ENCODE data around the gene CCDC117. TPM values are rescaled to one million over a fixed set of nuclear protein-coding genes. Genes with fewer than 3 reads are reported as not detected.
"Not testable (repeated sequence)": the region's sequence is repeated elsewhere in the genome, so short reads cannot be mapped to it uniquely, and the experiment has no call there.

Gene CCDC117
- total RNA-seq, 1 donor = 28.6 TPM

DNA sequence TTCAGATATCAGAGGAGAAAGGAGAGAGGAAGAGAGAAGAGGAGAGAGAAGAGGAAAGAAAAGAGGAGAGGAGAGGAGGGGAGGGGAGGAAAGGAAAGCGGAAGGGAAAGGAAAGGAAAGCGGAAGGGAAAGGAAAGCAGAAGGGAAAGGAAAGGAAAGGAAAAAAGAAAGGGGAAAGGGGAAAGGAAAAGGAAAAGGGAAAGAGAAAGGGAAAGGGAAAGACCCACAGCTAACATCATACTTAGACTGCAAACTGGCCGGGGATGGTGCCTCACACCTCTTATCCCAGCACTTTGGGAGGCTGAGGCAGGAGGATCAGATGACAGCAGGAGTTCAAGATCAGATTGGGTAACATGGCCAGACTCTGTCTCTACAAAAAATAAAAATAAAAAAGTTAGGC is 42.3 kb upstream of the CCDC117 start:
- H3K4me1 ChIP-seq (ENCODE audit: insufficient read depth, low read length) = peaks cover 9% of the 10 kb centered on the region
- H4K20me1 ChIP-seq (ENCODE audit: insufficient read depth, low read length) = no peaks in the 10 kb centered on the region
- no peak overlapping the region for H3K27ac ChIP-seq (ENCODE audit: low read depth, low read length)
- TF ChIP-seq, protein P1, sequence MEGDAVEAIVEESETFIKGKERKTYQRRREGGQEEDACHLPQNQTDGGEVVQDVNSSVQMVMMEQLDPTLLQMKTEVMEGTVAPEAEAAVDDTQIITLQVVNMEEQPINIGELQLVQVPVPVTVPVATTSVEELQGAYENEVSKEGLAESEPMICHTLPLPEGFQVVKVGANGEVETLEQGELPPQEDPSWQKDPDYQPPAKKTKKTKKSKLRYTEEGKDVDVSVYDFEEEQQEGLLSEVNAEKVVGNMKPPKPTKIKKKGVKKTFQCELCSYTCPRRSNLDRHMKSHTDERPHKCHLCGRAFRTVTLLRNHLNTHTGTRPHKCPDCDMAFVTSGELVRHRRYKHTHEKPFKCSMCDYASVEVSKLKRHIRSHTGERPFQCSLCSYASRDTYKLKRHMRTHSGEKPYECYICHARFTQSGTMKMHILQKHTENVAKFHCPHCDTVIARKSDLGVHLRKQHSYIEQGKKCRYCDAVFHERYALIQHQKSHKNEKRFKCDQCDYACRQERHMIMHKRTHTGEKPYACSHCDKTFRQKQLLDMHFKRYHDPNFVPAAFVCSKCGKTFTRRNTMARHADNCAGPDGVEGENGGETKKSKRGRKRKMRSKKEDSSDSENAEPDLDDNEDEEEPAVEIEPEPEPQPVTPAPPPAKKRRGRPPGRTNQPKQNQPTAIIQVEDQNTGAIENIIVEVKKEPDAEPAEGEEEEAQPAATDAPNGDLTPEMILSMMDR (IDR thresholded peaks at IDR 0.05; ENCODE audit: extremely low read depth, low read depth, low read length) = no peak
- peak overlapping the region; percentile 56 for H2AFZ ChIP-seq (ENCODE audit: low read length)
- H3K9me3 ChIP-seq (ENCODE audit: low read depth, low read length) = no peaks in the 10 kb centered on the region
- no peak overlapping the region for H3K4me3 ChIP-seq (ENCODE audit: insufficient read depth, low read length)
- peaks cover 20% of the 10 kb centered on the region for H3K36me3 ChIP-seq (ENCODE audit: insufficient read depth, low read length)
- peaks cover 2% of the 10 kb centered on the region for H3K79me2 ChIP-seq (ENCODE audit: insufficient read depth, low read length)
- no peak overlapping the region for H3K4me2 ChIP-seq (ENCODE audit: insufficient read depth, low read length)
- H3K27me3 ChIP-seq (ENCODE audit: insufficient read depth, low read length) = no peaks in the 10 kb centered on the region
- no peak for DNase-seq (ENCODE audit: insufficient read length, low spot score, missing footprints)

DNA sequence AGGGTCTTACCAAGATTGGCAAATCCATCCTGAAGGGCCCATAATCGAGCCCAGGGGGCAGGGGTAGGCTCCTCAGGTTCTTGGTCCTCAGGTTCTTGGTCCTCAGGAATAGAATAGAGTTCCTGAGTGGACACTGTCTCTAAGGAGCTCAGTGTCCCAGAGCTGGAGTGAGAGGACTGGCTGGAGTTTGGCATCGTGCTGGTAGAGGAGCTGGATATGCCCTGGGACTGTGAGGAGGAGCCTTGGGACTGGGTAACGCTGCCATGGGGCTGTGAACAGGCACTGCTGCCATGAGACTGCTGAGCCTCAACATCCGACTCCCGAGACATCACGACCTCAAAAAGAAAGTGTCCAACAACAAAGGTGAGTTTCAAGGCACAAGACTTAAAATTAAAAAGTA is 38.1 kb upstream of the CCDC117 start:
- H3K4me2 ChIP-seq (ENCODE audit: insufficient read depth, low read length) = no peak overlapping the region
- no peaks in the 10 kb centered on the region for H3K27me3 ChIP-seq (ENCODE audit: insufficient read depth, low read length)
- DNase-seq (ENCODE audit: insufficient read length, low spot score, missing footprints) = no peak
- peaks cover 19% of the 10 kb centered on the region for H3K79me2 ChIP-seq (ENCODE audit: insufficient read depth, low read length)
- H3K9me3 ChIP-seq (ENCODE audit: low read depth, low read length) = no peaks in the 10 kb centered on the region
- H3K4me3 ChIP-seq (ENCODE audit: insufficient read depth, low read length) = no peak overlapping the region
- no peaks in the 10 kb centered on the region for H4K20me1 ChIP-seq (ENCODE audit: insufficient read depth, low read length)
- peaks cover 7% of the 10 kb centered on the region for H3K4me1 ChIP-seq (ENCODE audit: insufficient read depth, low read length)
- H3K27ac ChIP-seq (ENCODE audit: low read depth, low read length) = no peak overlapping the region
- no peak overlapping the region for H2AFZ ChIP-seq (ENCODE audit: low read length)
- H3K36me3 ChIP-seq (ENCODE audit: insufficient read depth, low read length) = peaks cover 20% of the 10 kb centered on the region
- TF ChIP-seq, protein P1 (IDR thresholded peaks at IDR 0.05; ENCODE audit: extremely low read depth, low read depth, low read length) = no peak

DNA sequence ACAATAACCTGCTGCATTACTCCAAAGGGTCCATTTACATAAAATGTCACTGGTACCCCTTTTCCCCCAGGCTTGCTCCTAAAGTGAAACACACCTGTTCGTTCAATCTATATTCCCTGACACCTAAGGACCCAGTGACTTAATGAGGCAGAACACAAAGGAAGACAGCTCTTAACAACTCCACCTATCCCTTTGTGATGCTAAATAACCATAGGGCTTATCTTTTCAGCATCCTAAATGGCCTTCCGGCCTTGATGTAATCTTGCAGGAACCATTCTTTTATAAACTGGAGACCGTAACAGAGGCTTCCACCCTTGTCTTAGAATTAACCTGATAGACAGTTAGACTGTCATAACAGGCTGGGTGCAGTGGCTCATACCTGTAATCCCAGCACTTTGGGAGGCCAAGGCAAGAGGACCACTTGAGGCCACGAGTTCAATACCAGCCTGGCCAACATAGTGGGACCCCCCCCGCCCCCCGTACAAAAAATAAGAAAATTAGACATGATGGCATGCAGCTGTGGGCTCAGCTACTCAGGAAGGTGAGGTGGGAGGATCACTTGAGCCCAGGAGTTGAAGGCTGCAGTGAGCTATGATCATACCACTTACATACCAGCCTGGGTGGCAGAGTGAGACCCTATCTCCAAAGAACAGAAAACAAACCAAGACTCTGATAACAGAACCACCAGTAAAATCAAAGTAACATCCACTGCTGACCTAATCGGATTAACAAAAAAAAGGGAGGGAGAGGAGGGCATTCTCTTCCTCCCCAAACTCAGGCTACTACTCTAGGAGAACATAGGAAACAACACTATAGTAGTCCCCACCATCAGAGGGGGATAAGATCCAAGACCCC is 36.0 kb upstream of the CCDC117 start:
- H4K20me1 ChIP-seq (ENCODE audit: insufficient read depth, low read length) = no peaks in the 10 kb centered on the region
- no peak for DNase-seq (ENCODE audit: insufficient read length, low spot score, missing footprints)
- no peak overlapping the region for H3K4me2 ChIP-seq (ENCODE audit: insufficient read depth, low read length)
- TF ChIP-seq, protein P1 (IDR thresholded peaks at IDR 0.05; ENCODE audit: extremely low read depth, low read depth, low read length) = no peak
- no peak overlapping the region for H3K27ac ChIP-seq (ENCODE audit: low read depth, low read length)
- H3K36me3 ChIP-seq (ENCODE audit: insufficient read depth, low read length) = peaks cover 20% of the 10 kb centered on the region
- H3K4me1 ChIP-seq (ENCODE audit: insufficient read depth, low read length) = peaks cover 12% of the 10 kb centered on the region
- H2AFZ ChIP-seq (ENCODE audit: low read length) = no peak overlapping the region
- H3K9me3 ChIP-seq (ENCODE audit: low read depth, low read length) = no peaks in the 10 kb centered on the region
- no peaks in the 10 kb centered on the region for H3K27me3 ChIP-seq (ENCODE audit: insufficient read depth, low read length)
- no peak overlapping the region for H3K4me3 ChIP-seq (ENCODE audit: insufficient read depth, low read length)
- H3K79me2 ChIP-seq (ENCODE audit: insufficient read depth, low read length) = peaks cover 28% of the 10 kb centered on the region

DNA sequence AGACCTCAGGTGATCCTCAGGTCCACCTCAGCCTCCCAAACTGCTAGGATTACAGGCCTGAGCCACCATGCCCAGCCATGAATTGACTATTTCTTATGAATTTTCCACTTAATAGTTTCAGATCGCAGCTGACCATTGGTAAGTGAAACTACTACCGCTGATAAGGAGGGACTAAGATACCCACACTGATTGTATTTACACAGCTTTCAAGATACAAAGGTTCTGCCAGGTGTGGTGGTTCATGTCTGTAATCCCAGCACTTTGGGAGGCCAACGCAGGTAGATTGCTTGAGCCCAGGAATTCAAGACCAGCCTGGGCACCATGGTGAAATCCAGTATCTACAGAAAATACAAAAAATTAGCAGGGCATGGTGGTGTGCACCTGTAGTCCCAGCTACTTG is 34.8 kb upstream of the CCDC117 start:
- H4K20me1 ChIP-seq (ENCODE audit: insufficient read depth, low read length) = no peaks in the 10 kb centered on the region
- peaks cover 30% of the 10 kb centered on the region for H3K79me2 ChIP-seq (ENCODE audit: insufficient read depth, low read length)
- H3K27ac ChIP-seq (ENCODE audit: low read depth, low read length) = no peak overlapping the region

DNA sequence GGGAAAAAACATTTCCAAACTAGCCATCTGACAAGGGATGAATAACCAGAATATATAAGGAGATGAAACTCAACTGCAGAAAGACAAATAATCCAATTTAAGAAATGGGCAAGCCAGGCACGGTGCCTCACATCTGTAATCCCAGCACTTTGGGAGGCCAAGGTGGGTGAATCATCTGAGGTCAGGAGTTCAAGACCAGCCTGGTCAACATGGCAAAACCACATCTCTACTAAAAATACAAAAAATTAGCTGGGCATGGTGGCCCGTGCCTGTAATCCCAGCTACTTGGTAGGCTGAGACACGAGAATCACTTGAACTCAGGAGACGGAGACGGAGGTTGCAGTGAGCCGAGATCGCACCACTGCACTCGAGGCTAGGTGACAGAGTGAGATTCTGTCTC is 33.6 kb upstream of the CCDC117 start:
- not testable (repeated sequence) for H2AFZ ChIP-seq (ENCODE audit: low read length); H3K4me2 ChIP-seq (ENCODE audit: insufficient read depth, low read length); H3K9me3 ChIP-seq (ENCODE audit: low read depth, low read length); DNase-seq (ENCODE audit: insufficient read length, low spot score, missing footprints); H3K36me3 ChIP-seq (ENCODE audit: insufficient read depth, low read length); H3K4me3 ChIP-seq (ENCODE audit: insufficient read depth, low read length); H3K27me3 ChIP-seq (ENCODE audit: insufficient read depth, low read length); H4K20me1 ChIP-seq (ENCODE audit: insufficient read depth, low read length); H3K27ac ChIP-seq (ENCODE audit: low read depth, low read length)
- H3K4me1 ChIP-seq (ENCODE audit: insufficient read depth, low read length) = peaks cover 18% of the 10 kb centered on the region
- H3K79me2 ChIP-seq (ENCODE audit: insufficient read depth, low read length) = peaks cover 42% of the 10 kb centered on the region

More for the DNA sequence above, 34.8 kb upstream of the CCDC117 start:
- Histone ChIP-seq H3K4me3 (ENCODE audit: insufficient read depth, low read length) (no peak overlapping the region), H3K9me3 (ENCODE audit: low read depth, low read length) (no peaks in the 10 kb centered on the region), H3K4me2 (ENCODE audit: insufficient read depth, low read length) (no peak overlapping the region), H3K36me3 (ENCODE audit: insufficient read depth, low read length) (peaks cover 19% of the 10 kb centered on the region), H2AFZ (ENCODE audit: low read length) (no peak overlapping the region), H3K4me1 (ENCODE audit: insufficient read depth, low read length) (peaks cover 13% of the 10 kb centered on the region), H3K27me3 (ENCODE audit: insufficient read depth, low read length) (no peaks in the 10 kb centered on the region)
- TF ChIP-seq, protein P1 (IDR thresholded peaks at IDR 0.05; ENCODE audit: extremely low read depth, low read depth, low read length) = no peak
- DNase-seq (ENCODE audit: insufficient read length, low spot score, missing footprints) = no peak

All from osteoblast (primary cell).